GM13977 (cell line): Measurements from ENCODE around the gene TP53BP1.

Experiments used
- DNase-seq: peaks from one replicate; pipeline ENCODE4 v3.0.0; 2012; ENCODE audit warnings: low spot score
- in situ Hi-C: fragments of 300-500 bp; cut with MboI; formaldehyde crosslinking; loops from one replicate; pipeline ENCODE4 v1.12.0; 2022; ENCODE audit warnings: low sequenced_read_pairs, low pct_unique_long_range_greater_than_20kb, mixed read lengths, inconsistent platforms; ENCODE audit not compliant: unreplicated experiment
- TF ChIP-seq, protein P1 (sequence below): IDR thresholded peaks from 2 replicates; pipeline ENCODE4 v1.5.1; 2012; ENCODE audit warnings: mild to moderate bottlenecking, control low read depth; ENCODE audit not compliant: insufficient read depth; ENCODE audit errors: extremely low read depth, missing control alignments

The TP53BP1 gene

GRCh38 chr15:43465100-43465499 lies 27.9 kb downstream of the TP53BP1 start:
- in situ Hi-C loops, result no loop called here
- TF ChIP-seq, protein P1, sequence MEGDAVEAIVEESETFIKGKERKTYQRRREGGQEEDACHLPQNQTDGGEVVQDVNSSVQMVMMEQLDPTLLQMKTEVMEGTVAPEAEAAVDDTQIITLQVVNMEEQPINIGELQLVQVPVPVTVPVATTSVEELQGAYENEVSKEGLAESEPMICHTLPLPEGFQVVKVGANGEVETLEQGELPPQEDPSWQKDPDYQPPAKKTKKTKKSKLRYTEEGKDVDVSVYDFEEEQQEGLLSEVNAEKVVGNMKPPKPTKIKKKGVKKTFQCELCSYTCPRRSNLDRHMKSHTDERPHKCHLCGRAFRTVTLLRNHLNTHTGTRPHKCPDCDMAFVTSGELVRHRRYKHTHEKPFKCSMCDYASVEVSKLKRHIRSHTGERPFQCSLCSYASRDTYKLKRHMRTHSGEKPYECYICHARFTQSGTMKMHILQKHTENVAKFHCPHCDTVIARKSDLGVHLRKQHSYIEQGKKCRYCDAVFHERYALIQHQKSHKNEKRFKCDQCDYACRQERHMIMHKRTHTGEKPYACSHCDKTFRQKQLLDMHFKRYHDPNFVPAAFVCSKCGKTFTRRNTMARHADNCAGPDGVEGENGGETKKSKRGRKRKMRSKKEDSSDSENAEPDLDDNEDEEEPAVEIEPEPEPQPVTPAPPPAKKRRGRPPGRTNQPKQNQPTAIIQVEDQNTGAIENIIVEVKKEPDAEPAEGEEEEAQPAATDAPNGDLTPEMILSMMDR, result no peak
- no peak for DNase-seq

DNA sequence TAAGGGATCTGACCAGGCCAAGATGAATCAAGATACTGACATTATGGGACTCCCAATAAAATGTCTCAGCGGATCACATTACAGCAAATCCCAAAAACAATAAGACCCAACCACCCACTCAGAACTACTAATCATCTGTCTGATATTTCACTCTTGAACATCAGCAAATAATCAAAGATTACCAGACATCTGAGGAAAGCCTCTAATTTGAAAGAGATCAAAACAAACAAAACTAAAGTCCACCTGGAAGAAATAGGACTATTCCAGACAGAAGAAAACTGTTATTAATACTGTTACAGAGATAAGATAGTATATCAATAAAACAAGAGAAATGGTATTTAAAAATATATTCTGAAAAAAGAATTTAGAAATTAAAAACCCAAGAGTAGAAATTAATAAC lies 29.0 kb downstream of the TP53BP1 start:
- DNase-seq, result no peak
- in situ Hi-C loops, result no loop called here
- TF ChIP-seq, protein P1, result no peak

GRCh38 chr15:43463507-43463906 lies 29.4 kb downstream of the TP53BP1 start:
- TF ChIP-seq, protein P1, result no peak
- DNase-seq, result no peak
- in situ Hi-C loops, result no loop called here

DNA sequence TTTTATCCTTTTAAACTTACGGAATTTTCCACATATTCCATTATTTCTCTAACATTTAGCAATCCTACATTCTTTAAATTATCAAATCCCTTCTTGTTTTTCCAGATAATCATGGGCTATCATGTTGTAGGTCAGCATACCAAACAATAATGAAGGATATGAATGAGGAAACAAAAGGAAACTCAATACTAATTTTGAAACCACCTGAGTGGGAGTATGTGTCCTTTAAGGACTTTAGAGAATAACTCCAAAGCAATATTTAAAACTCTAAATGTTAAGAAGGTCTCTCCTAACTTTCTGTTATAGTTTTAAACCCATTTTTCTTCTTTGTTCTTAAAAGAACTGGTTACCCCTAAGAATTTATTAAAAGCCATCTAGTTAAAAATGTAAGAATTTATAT lies 43.0 kb downstream of the TP53BP1 start:
- in situ Hi-C loops, result no loop called here
- TF ChIP-seq, protein P1, result no peak
- no peak for DNase-seq

DNA sequence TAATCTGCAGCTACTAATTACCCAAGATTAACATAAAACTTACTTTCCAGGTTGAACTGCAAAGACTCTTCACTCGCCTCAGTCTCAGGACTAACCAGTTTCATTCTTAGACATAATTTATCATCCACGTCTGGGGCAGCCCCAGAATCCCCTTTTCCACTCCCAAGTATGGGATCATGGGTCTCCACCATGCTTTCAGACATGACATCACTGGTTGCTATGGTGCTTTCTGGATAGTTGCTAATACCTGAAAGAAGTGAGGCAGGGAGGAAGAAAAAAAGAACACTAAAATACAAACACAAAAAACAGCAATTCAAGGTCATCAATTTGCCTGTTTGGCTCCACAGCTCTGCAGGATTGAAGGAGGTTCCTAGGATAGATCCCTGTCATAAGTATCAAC lies 46.6 kb downstream of the TP53BP1 start:
- TF ChIP-seq, protein P1, result no peak
- in situ Hi-C loops, result no loop called here
- DNase-seq, result no peak

DNA sequence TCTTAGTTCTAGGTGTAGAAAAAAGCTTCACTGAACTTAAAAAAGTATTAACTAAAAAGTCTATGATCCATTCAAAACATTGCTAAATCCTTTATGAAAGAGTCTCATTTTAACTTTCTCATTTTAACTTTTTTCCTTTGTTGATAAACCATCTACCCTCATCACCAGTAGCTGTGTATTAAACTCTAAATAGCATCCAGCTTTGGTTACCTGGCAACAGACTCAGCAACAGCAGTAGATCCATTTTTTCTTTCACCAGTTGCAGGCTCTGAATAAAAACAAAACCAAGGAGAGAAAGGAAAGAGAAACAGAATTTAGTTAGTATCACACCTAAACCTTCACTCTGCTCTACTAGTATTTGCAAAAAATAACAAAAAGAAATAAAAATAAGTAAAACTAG lies 51.6 kb downstream of the TP53BP1 start:
- TF ChIP-seq, protein P1, result no peak
- peak; percentile 42 for DNase-seq
- in situ Hi-C loops, result no loop called here

DNA sequence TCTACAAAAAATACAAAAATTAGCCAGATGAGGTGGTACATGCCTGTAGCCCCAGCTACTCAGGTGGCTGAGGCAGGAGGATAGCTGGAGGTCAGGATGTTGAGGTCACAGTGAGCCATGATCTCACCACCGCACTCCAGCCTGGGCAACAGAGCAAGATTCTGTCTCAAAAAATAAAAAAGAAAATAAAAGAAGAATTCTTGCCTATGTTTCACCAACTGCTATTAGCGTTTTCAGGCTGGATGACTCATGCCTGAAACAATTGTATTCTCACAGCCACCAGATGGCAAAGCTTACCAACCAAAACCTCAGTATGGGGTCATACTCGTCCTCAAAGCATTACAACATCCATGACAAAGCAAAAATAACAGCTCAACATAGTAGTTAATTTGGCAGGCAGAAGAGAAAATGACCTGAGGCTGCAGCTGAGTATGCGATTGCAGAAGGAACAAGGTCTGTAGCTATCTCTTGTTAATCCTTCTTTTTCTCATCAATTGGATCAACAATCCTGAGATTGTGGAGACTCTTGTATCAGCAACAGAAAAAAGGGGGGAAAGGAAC lies 52.2 kb downstream of the TP53BP1 start:
- TF ChIP-seq, protein P1, result no peak
- DNase-seq, result peak; percentile 56
- in situ Hi-C loops, result no loop called here
